GM23338 (cell line): ENCODE results near the gene OASL.

Experiments used
- CREB1 ChIP-seq: fragments of 250-450 bp; sonication (Bioruptor Pico); IDR thresholded peaks from 2 replicates; pipeline ENCODE4 v1.5.0; 2020; ENCODE audit warnings: low read depth, mild to moderate bottlenecking, moderate library complexity
- CTCF ChIP-seq, 2 experiments: fragments of 200-600 bp in 1 of 2; sonication (generic) in 1 of 2; conservative IDR thresholded peaks; 2 replicates each; pipeline versions ENCODE4 v1.5.1 to v1.6.1; 2016 to 2017; ENCODE audit warnings: antibody characterized with exemption in 2 of 2, low read depth in 2 of 2, mild to moderate bottlenecking in 2 of 2, moderate library complexity in 1 of 2
- EZH2 ChIP-seq: fragments of 200-600 bp; sonication (generic); IDR thresholded peaks from one replicate; pipeline ENCODE4 v1.8.0; 2017; ENCODE audit warnings: antibody characterized with exemption, mild to moderate bottlenecking, low read depth; ENCODE audit not compliant: unreplicated experiment
- EZH2phosphoT487 ChIP-seq: fragments of 200-600 bp; sonication (generic); IDR thresholded peaks from one replicate; pipeline ENCODE4 v1.8.1; 2018; ENCODE audit warnings: antibody characterized with exemption; ENCODE audit not compliant: unreplicated experiment
- JUNB ChIP-seq: IDR thresholded peaks from one replicate; pipeline ENCODE4 v1.6.1; 2016; ENCODE audit warnings: antibody characterized with exemption; ENCODE audit not compliant: unreplicated experiment
- NANOG ChIP-seq: IDR thresholded peaks from 2 replicates; pipeline ENCODE4 v1.6.1; 2016; ENCODE audit warnings: antibody characterized with exemption, borderline replicate concordance
- POLR2AphosphoS5 ChIP-seq: IDR thresholded peaks from 2 replicates; pipeline ENCODE4 v1.6.1; 2016; ENCODE audit warnings: antibody characterized with exemption, low read depth
- REST ChIP-seq: IDR thresholded peaks from one replicate; pipeline ENCODE4 v1.6.1; 2018; ENCODE audit warnings: antibody characterized with exemption; ENCODE audit not compliant: unreplicated experiment
- STAT1 ChIP-seq: IDR thresholded peaks from one replicate; pipeline ENCODE4 v1.6.1; 2016; ENCODE audit warnings: antibody characterized with exemption; ENCODE audit not compliant: unreplicated experiment
- ZNF114 ChIP-seq: fragments of 250-450 bp; sonication (Bioruptor Pico); IDR thresholded peaks from 2 replicates; pipeline ENCODE4 v1.5.0; 2020; ENCODE audit warnings: mild to moderate bottlenecking, moderate library complexity
- ZNF331 ChIP-seq: fragments of 250-450 bp; sonication (Bioruptor Pico); IDR thresholded peaks from 2 replicates; pipeline ENCODE4 v1.5.0; 2020; ENCODE audit warnings: low read depth, mild to moderate bottlenecking, moderate library complexity
- TF ChIP-seq, protein P1 (sequence below): IDR thresholded peaks from 2 replicates; pipeline ENCODE4 v1.6.1; 2016; ENCODE audit warnings: antibody characterized with exemption
- TF ChIP-seq, protein P2 (sequence below): fragments of 250-450 bp; sonication (Bioruptor Pico); IDR thresholded peaks from 2 replicates; pipeline ENCODE4 v1.5.0; 2020; ENCODE audit warnings: mild to moderate bottlenecking, moderate library complexity

DNA sequence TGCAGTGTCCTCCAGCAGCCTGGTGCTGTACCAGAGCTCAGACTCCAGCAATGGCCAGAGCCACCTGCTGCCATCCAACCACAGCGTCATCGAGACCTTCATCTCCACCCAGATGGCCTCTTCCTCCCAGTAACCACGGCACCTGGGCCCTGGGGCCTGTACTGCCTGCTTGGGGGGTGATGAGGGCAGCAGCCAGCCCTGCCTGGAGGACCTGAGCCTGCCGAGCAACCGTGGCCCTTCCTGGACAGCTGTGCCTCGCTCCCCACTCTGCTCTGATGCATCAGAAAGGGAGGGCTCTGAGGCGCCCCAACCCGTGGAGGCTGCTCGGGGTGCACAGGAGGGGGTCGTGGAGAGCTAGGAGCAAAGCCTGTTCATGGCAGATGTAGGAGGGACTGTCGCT, 38.0 kb downstream of the OASL start:
- no peak for TF ChIP-seq CTCF (conservative IDR thresholded peaks at IDR 0.05; ENCODE audit: low read depth in 2 of 2)
- no peak for TF ChIP-seq REST
- TF ChIP-seq POLR2AphosphoS5: 0 out of 2 replicates have a peak, but pooled peaks have one; percentile 26
- TF ChIP-seq EZH2: no peak
- no peak for TF ChIP-seq EZH2phosphoT487
- no peak for TF ChIP-seq NANOG
- TF ChIP-seq ZNF331: no peak
- no peak for TF ChIP-seq CREB1
- TF ChIP-seq, protein P1, sequence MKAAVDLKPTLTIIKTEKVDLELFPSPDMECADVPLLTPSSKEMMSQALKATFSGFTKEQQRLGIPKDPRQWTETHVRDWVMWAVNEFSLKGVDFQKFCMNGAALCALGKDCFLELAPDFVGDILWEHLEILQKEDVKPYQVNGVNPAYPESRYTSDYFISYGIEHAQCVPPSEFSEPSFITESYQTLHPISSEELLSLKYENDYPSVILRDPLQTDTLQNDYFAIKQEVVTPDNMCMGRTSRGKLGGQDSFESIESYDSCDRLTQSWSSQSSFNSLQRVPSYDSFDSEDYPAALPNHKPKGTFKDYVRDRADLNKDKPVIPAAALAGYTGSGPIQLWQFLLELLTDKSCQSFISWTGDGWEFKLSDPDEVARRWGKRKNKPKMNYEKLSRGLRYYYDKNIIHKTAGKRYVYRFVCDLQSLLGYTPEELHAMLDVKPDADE: no peak
- TF ChIP-seq JUNB: no peak
- TF ChIP-seq, protein P2, sequence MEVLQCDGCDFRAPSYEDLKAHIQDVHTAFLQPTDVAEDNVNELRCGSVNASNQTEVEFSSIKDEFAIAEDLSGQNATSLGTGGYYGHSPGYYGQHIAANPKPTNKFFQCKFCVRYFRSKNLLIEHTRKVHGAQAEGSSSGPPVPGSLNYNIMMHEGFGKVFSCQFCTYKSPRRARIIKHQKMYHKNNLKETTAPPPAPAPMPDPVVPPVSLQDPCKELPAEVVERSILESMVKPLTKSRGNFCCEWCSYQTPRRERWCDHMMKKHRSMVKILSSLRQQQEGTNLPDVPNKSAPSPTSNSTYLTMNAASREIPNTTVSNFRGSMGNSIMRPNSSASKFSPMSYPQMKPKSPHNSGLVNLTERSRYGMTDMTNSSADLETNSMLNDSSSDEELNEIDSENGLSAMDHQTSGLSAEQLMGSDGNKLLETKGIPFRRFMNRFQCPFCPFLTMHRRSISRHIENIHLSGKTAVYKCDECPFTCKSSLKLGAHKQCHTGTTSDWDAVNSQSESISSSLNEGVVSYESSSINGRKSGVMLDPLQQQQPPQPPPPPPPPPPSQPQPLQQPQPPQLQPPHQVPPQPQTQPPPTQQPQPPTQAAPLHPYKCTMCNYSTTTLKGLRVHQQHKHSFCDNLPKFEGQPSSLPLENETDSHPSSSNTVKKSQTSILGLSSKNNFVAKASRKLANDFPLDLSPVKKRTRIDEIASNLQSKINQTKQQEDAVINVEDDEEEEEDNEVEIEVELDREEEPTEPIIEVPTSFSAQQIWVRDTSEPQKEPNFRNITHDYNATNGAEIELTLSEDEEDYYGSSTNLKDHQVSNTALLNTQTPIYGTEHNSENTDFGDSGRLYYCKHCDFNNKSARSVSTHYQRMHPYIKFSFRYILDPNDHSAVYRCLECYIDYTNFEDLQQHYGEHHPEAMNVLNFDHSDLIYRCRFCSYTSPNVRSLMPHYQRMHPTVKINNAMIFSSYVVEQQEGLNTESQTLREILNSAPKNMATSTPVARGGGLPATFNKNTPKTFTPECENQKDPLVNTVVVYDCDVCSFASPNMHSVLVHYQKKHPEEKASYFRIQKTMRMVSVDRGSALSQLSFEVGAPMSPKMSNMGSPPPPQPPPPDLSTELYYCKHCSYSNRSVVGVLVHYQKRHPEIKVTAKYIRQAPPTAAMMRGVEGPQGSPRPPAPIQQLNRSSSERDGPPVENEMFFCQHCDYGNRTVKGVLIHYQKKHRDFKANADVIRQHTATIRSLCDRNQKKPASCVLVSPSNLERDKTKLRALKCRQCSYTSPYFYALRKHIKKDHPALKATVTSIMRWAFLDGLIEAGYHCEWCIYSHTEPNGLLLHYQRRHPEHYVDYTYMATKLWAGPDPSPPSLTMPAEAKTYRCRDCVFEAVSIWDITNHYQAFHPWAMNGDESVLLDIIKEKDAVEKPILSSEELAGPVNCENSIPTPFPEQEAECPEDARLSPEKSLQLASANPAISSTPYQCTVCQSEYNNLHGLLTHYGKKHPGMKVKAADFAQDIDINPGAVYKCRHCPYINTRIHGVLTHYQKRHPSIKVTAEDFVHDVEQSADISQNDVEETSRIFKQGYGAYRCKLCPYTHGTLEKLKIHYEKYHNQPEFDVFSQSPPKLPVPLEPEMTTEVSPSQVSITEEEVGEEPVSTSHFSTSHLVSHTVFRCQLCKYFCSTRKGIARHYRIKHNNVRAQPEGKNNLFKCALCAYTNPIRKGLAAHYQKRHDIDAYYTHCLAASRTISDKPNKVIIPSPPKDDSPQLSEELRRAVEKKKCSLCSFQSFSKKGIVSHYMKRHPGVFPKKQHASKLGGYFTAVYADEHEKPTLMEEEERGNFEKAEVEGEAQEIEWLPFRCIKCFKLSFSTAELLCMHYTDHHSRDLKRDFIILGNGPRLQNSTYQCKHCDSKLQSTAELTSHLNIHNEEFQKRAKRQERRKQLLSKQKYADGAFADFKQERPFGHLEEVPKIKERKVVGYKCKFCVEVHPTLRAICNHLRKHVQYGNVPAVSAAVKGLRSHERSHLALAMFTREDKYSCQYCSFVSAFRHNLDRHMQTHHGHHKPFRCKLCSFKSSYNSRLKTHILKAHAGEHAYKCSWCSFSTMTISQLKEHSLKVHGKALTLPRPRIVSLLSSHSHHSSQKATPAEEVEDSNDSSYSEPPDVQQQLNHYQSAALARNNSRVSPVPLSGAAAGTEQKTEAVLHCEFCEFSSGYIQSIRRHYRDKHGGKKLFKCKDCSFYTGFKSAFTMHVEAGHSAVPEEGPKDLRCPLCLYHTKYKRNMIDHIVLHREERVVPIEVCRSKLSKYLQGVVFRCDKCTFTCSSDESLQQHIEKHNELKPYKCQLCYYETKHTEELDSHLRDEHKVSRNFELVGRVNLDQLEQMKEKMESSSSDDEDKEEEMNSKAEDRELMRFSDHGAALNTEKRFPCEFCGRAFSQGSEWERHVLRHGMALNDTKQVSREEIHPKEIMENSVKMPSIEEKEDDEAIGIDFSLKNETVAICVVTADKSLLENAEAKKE (CRISPR knock-in tag): no peak
- TF ChIP-seq ZNF114 (CRISPR knock-in tag): no peak
- TF ChIP-seq STAT1: no peak
